ENCODE measurements around the gene CHMP3. TPM values are rescaled to one million over a fixed set of nuclear protein-coding genes. Genes with fewer than 3 reads are reported as not detected.
"Not testable (repeated sequence)": the region's sequence is repeated elsewhere in the genome, so short reads cannot be mapped to it uniquely, and the experiment has no call there.

Gene CHMP3
- total and polyA plus RNA-seq, 3 donors from 2014 or later: 64.6 to 163 (median 89.4) TPM

DNA sequence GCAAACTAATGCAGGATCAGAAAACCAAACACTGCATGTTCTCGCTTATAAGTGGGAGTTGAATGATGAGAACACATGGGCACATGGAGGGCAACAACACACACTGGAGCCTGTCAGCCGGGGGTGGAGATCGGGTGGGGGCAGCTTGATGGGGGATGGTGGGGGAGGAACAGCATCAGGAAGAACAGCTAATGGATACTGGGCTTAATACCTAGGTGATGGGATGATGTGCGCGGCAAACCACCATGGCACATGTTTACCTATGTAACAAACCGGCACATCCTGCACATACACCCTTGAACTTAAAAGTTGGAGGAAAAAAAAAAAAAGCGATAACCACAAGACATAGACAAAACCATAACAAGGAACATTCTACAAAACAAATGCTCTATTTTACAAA lies 10.4 kb downstream of the CHMP3 start:
- Histone ChIP-seq H3K4me3 (no peak overlapping the region), H3K27me3 (no peaks in the 10 kb centered on the region), H3K27ac (no peak overlapping the region), H3K4me1 (no peaks in the 10 kb centered on the region), H3K36me3 (ENCODE audit: low read depth, missing control alignments) (no peaks in the 10 kb centered on the region), H3K9me3 (no peaks in the 10 kb centered on the region)
- TF ChIP-seq, protein P1, sequence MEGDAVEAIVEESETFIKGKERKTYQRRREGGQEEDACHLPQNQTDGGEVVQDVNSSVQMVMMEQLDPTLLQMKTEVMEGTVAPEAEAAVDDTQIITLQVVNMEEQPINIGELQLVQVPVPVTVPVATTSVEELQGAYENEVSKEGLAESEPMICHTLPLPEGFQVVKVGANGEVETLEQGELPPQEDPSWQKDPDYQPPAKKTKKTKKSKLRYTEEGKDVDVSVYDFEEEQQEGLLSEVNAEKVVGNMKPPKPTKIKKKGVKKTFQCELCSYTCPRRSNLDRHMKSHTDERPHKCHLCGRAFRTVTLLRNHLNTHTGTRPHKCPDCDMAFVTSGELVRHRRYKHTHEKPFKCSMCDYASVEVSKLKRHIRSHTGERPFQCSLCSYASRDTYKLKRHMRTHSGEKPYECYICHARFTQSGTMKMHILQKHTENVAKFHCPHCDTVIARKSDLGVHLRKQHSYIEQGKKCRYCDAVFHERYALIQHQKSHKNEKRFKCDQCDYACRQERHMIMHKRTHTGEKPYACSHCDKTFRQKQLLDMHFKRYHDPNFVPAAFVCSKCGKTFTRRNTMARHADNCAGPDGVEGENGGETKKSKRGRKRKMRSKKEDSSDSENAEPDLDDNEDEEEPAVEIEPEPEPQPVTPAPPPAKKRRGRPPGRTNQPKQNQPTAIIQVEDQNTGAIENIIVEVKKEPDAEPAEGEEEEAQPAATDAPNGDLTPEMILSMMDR (IDR thresholded peaks at IDR 0.05): no peak
- no peak for TF ChIP-seq POLR2A (IDR thresholded peaks at IDR 0.05)
- intact Hi-C loops (cut with DNase I; ENCODE audit: low total_unique reads): no loop called here
- no peak for DNase-seq
- WGBS, 2 donors: 93 to 96% methylated on average over 7 of the region's 7 CpGs

DNA sequence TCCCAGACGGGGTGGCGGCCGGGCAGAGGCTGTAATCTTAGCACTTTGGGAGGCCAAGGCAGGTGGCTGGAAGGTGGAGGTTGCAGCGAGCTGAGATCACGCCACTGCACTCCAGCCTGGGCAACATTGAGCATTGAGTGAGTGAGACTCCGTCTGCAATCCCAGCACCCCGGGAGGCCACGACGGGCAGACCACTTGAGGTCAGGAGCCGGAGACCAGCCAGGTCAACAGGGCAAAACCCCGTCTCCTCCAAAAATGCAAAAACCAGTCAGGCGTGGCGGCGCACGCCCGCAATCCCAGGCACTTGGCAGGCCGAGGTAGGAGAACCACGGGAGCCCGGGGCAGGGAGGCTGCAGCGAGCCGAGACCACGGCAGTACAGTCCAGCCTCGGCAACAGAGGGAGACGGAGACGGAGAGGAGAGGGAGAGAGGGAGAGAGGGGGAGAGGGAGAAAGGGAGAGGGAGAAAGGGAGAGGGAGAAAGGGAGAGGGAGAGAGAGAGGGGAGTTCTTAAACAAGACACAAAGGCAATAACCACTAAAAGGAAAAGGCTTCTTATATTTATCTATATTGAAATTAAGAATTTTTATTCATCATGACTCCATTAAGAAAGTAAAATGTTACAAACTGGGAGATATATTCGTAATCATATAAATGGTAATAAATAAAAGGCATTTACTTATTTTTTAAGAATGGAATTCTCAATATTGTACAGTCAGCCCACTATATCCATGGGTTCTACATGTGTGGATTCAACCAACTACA lies 13.1 kb downstream of the CHMP3 start:
- not testable (repeated sequence) for H3K27ac ChIP-seq

DNA sequence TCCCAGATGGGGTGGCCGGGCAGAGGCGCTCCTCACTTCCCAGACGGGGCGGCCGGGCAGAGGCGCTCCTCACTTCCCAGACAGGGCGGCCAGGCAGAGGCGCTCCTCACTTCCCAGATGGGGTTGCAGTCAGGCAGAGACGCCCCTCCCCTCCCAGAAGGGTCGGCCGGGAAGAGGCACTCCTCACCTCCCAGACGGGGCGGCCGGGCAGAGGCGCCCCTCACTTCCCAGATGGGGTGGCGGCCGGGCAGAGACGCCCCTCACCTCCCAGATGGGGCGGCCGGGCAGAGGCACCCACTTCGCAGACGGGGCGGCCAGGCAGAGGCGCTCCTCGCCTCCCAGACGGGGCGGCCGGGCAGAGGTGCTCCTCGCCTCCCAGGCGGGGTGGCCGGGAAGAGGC lies 13.8 kb downstream of the CHMP3 start:
- H3K4me3 ChIP-seq; H3K36me3 ChIP-seq (ENCODE audit: low read depth, missing control alignments); H3K27me3 ChIP-seq; H3K9me3 ChIP-seq; H3K4me1 ChIP-seq; DNase-seq; H3K27ac ChIP-seq; intact Hi-C loops (cut with DNase I; ENCODE audit: low total_unique reads): not testable (repeated sequence)
- WGBS, 2 donors: 91 to 98% methylated on average over 16 to 30 of the region's 31 CpGs

More for the DNA sequence above, 13.1 kb downstream of the CHMP3 start:
- H3K4me1 ChIP-seq; intact Hi-C loops (cut with DNase I; ENCODE audit: low total_unique reads); DNase-seq; H3K4me3 ChIP-seq; H3K27me3 ChIP-seq; H3K9me3 ChIP-seq; H3K36me3 ChIP-seq (ENCODE audit: low read depth, missing control alignments): not testable (repeated sequence)
- WGBS, 2 donors: 96 to 97% methylated on average over 15 to 26 of the region's 26 CpGs

DNA sequence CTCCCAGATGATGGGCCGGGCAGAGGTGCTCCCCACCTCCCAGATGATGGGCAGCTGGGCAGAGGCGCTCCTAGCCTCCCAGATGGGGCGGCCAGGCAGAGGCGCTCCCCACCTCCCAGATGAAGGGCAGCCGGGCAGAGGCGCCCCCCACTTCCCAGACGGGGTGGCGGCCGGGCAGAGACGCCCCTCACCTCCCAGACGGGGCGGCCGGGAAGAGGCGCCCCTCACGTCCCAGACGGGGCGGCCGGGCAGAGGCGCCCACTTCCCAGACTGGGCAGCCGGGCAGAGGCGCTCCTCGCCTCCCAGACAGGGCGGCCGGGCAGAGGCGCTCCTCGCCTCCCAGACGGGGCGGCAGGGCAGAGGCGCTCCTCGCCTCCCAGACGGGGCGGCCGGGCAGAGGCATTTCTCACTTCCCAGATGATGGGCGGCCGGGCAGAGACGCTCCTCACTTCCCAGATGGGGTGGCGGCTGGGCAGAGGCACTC lies 14.3 kb downstream of the CHMP3 start:
- WGBS, 2 donors: 83 to 92% methylated on average over 4 to 13 of the region's 37 CpGs
- H3K4me1 ChIP-seq; H3K4me3 ChIP-seq; DNase-seq; H3K36me3 ChIP-seq (ENCODE audit: low read depth, missing control alignments); H3K27me3 ChIP-seq; intact Hi-C loops (cut with DNase I; ENCODE audit: low total_unique reads); H3K9me3 ChIP-seq; H3K27ac ChIP-seq: not testable (repeated sequence)

DNA sequence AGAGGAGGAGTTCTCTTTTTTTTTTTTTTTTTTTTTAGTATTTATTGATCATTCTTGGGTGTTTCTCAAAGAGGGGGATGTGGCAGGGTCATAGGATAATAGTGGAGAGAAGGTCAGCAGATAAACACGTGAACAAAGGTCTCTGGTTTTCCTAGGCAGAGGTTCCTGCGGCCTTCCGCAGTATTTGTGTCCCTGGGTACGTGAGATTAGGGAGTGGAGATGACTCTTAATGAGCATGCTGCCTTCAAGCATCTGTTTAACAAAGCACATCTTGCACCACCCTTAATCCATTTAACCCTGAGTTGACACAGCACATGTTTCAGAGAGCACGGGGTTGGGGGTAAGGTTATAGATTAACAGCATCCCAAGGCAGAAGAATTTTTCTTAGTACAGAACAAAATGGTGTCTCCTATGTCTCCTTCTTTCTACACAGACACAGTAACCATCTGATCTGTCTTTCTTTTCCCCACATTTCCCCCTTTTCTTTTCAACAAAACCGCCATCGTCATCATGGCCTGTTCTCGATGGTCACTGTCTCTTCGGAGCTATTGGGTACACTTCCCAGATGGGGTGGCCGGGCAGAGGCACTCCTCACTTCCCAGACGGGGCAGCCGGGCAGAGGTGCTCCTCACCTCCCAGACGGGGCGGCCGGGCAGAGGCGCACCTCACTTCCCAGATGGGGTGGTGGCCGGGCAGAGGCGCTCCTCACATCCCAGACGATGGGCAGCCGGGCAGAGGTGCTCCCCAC lies 14.9 kb downstream of the CHMP3 start:
- H3K36me3 ChIP-seq (ENCODE audit: low read depth, missing control alignments); H3K4me3 ChIP-seq; H3K4me1 ChIP-seq; DNase-seq; intact Hi-C loops (cut with DNase I; ENCODE audit: low total_unique reads); H3K27ac ChIP-seq; H3K9me3 ChIP-seq; H3K27me3 ChIP-seq: not testable (repeated sequence)
- WGBS, 2 donors: 94 to 97% methylated on average over 16 to 20 of the region's 20 CpGs

DNA sequence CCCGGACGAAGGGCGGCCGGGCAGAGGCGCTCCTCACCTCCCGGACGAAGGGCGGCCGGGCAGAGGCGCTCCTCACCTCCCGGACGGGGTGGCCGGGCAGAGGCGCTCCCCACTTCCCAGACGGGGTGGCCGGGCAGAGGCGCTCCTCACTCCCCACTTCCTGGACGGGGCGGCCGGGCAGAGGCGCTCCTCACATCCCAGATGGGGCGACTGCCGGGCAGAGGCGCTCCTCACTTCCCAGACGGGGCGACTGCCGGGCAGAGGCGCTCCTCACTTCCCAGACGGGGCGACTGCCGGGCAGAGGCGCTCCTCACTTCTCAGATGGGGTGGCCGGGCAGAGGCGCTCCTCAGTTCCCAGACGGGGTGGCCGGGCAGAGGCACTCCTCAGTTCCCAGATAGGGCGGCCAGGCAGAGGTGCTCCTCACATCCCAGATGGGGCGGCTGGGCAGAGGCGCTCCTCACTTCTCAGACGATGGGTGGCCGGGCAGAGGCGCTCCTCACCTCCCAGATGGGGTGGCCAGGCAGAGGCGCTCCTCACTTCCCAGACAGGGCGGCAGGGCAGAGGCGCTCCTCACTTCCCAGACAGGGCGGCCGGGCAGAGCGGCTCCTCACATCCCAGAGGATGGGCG lies 17.8 kb downstream of the CHMP3 start:
- H3K27me3 ChIP-seq; H3K4me3 ChIP-seq; DNase-seq; H3K4me1 ChIP-seq; H3K27ac ChIP-seq; H3K9me3 ChIP-seq; H3K36me3 ChIP-seq (ENCODE audit: low read depth, missing control alignments); intact Hi-C loops (cut with DNase I; ENCODE audit: low total_unique reads): not testable (repeated sequence)
- WGBS, 2 donors: 97% methylated on average over 29 of the region's 49 CpGs; no CpG with 5 or more reads in 1 of the 2 donors

DNA sequence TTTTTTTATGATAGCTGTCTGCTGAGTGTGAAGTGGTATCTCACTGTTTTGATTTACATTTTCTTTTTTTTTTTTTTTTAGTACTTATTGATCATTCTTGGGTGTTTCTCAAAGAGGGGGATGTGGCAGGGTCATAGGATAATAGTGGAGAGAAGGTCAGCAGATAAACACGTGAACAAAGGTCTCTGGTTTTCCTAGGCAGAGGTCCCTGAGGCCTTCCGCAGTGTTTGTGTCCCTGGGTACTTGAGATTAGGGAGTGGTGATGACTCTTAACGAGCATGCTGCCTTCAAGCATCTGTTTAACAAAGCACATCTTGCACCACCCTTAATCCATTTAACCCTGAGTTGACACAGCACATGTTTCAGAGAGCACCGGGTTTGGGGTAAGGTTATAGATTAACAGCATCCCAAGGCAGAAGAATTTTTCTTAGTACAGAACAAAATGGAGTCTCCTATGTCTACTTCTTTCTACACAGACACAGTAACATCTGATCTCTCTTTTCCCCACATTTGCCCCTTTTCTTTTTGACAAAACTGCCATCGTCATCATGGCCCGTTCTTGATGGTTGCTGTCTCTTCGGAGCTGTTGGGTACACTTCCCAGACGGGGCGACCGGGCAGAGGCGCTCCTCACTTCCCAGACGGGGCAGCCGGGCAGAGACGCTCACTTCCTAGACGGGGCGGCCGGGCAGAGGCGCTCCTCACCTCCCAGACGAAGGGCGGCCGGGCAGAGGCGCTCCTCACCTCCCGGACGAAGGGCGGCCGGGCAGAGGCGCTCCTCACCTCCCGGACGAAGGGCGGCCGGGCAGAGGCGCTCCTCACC lies 18.8 kb downstream of the CHMP3 start:
- 93 to 94% methylated on average over 11 to 24 of the region's 32 CpGs for WGBS, 2 donors
- H3K27ac ChIP-seq; H3K9me3 ChIP-seq; H3K36me3 ChIP-seq (ENCODE audit: low read depth, missing control alignments); H3K4me1 ChIP-seq; H3K27me3 ChIP-seq; H3K4me3 ChIP-seq; DNase-seq; intact Hi-C loops (cut with DNase I; ENCODE audit: low total_unique reads): not testable (repeated sequence)

All from testis (tissue), 3 donors.